SK-N-SH (cell line): Measurements from ENCODE around the gene DNASE1L3. TPM values are rescaled to one million over a fixed set of nuclear protein-coding genes. Genes with fewer than 3 reads are reported as not detected.

ENCODE experiments used
- CTCF ChIA-PET: fragments of 300-600, 350-600 bp; formaldehyde crosslinking; extraction: SDS; loops from one replicate; lab custom pipeline; 2021; lab: Yijun Ruan, JAX
- POLR2A ChIA-PET: fragments of 350-600 bp; sonication (Branson Sonifier 250); formaldehyde crosslinking; extraction: SDS; loops from one replicate; lab custom pipeline; 2020; ENCODE audit warnings: antibody characterized with exemption, inconsistent platforms; lab: Yijun Ruan, JAX
- DNase-seq: peaks from one replicate; pipeline ENCODE4 v3.0.0; 2012
- H2AFZ ChIP-seq: fragments of 200-600 bp; sonication (generic); 2 replicates; pipeline ENCODE4 v1.8.1; 2016; ENCODE audit warnings: antibody characterized with exemption, mild to moderate bottlenecking, low read depth
- H3F3A ChIP-seq: fragments of 200-600 bp; sonication (generic); replicated peaks from 2 replicates; pipeline ENCODE3; 2016; ENCODE audit warnings: antibody characterized with exemption, mild to moderate bottlenecking; ENCODE audit not compliant: insufficient read depth
- H3K27ac ChIP-seq, 2 experiments: fragments of 200-500 bp in 1 of 2; fragments of 200-600 bp in 1 of 2; sonication (Bioruptor generic) in 1 of 2; sonication (generic), shearing (Covaris generic) in 1 of 2; 2 replicates each; pipeline versions ENCODE4 v1.5.1 to v1.6.1; 2014 to 2016; ENCODE audit warnings: low read depth in 2 of 2, inconsistent platforms in 1 of 2, low read length in 1 of 2, mild to moderate bottlenecking in 1 of 2, mixed read lengths in 1 of 2
- H3K27me3 ChIP-seq: fragments of 200-600 bp; sonication (generic), shearing (Covaris generic); 2 replicates; pipeline ENCODE4 v1.6.1; 2016; ENCODE audit warnings: mixed run types; ENCODE audit not compliant: insufficient read depth
- H3K36me3 ChIP-seq, 2 experiments: fragments of 200-500 bp in 1 of 2; fragments of 200-600 bp in 1 of 2; sonication (Bioruptor generic) in 1 of 2; sonication (generic) in 1 of 2; replicated peaks in 1 of 2; 2 replicates each; pipeline versions ENCODE3 to v1.5.1; 2014 to 2016; ENCODE audit warnings: low read length in 1 of 2, mild to moderate bottlenecking in 1 of 2; ENCODE audit not compliant: insufficient read depth in 2 of 2, control insufficient read depth in 1 of 2
- H3K4me1 ChIP-seq, 2 experiments: fragments of 200-500 bp in 1 of 2; fragments of 200-600 bp in 1 of 2; sonication (Bioruptor generic) in 1 of 2; sonication (generic), shearing (Covaris generic) in 1 of 2; 2 replicates each; pipeline versions ENCODE4 v1.5.1 to v1.6.1; 2014 to 2016; ENCODE audit warnings: low read depth in 1 of 2, low read length in 1 of 2, mixed run types in 1 of 2; ENCODE audit not compliant: insufficient read depth in 2 of 2, control insufficient read depth in 1 of 2
- H3K4me2 ChIP-seq: fragments of 200-600 bp; sonication (generic), shearing (Covaris generic); 2 replicates; pipeline ENCODE4 v1.6.1; 2017; ENCODE audit warnings: mixed run types
- H3K4me3 ChIP-seq, 2 experiments: fragments of 200-500 bp in 1 of 2; fragments of 200-600 bp in 1 of 2; sonication (Bioruptor generic) in 1 of 2; sonication (generic), shearing (Covaris generic) in 1 of 2; 2 replicates each; pipeline versions ENCODE4 v1.5.1 to v1.8.1; 2014 to 2016; ENCODE audit warnings: low read depth in 2 of 2, inconsistent platforms in 1 of 2, low read length in 1 of 2, mild to moderate bottlenecking in 1 of 2, mixed read lengths in 1 of 2, moderate library complexity in 1 of 2
- H3K79me2 ChIP-seq: fragments of 200-600 bp; sonication (generic); 2 replicates; pipeline ENCODE4 v1.8.1; 2017; ENCODE audit warnings: mild to moderate bottlenecking; ENCODE audit not compliant: insufficient read depth
- H3K9ac ChIP-seq: fragments of 200-600 bp; sonication (generic); 2 replicates; pipeline ENCODE4 v1.6.1; 2017; ENCODE audit warnings: mixed run types
- H3K9me2 ChIP-seq: fragments of 200-600 bp; sonication (generic); 2 replicates; pipeline ENCODE4 v1.6.1; 2017; ENCODE audit warnings: mixed run types
- H3K9me3 ChIP-seq: fragments of 200-600 bp; sonication (generic); 2 replicates; pipeline ENCODE4 v1.6.1; 2017; ENCODE audit warnings: mixed run types, mild to moderate bottlenecking, moderate library complexity
- H4K20me1 ChIP-seq: fragments of 200-600 bp; sonication (generic); 2 replicates; pipeline ENCODE4 v1.6.1; 2017; ENCODE audit warnings: mild to moderate bottlenecking, mixed run types; ENCODE audit not compliant: insufficient read depth
- CHD2 ChIP-seq: fragments of 150-350 bp; IDR thresholded peaks from 2 replicates; pipeline ENCODE4 v1.6.1; 2018; ENCODE audit warnings: low read length; ENCODE audit not compliant: partially characterized antibody
- EZH2phosphoT487 ChIP-seq: fragments of 200-600 bp; sonication (generic); IDR thresholded peaks from 2 replicates; pipeline ENCODE4 v1.6.1; 2017; ENCODE audit warnings: low read depth, mixed run types, mild to moderate bottlenecking, antibody characterized with exemption, moderate library complexity, borderline replicate concordance
- FOXJ3 ChIP-seq: sonication (generic); formaldehyde crosslinking; IDR thresholded peaks from 2 replicates; pipeline ENCODE4 v1.5.1; 2020; ENCODE audit warnings: mild to moderate bottlenecking, missing genetic modification reagents
- FOXM1 ChIP-seq: IDR thresholded peaks from 2 replicates; pipeline ENCODE4 v1.4.0; 2012; ENCODE audit warnings: low read depth, mild to moderate bottlenecking
- GABPA ChIP-seq: IDR thresholded peaks from 2 replicates; pipeline ENCODE4 v1.4.0; 2012; ENCODE audit warnings: low read depth, mild to moderate bottlenecking
- MEF2A ChIP-seq: IDR thresholded peaks from 2 replicates; pipeline ENCODE4 v1.4.0; 2012; ENCODE audit warnings: low read depth, borderline replicate concordance
- NFIC ChIP-seq: IDR thresholded peaks from 2 replicates; pipeline ENCODE4 v1.4.0; 2012; ENCODE audit warnings: borderline replicate concordance
- POLR2AphosphoS5 ChIP-seq: IDR thresholded peaks from 2 replicates; pipeline ENCODE4 v1.6.1; 2012; ENCODE audit warnings: low read depth, low read length
- RFX5 ChIP-seq: IDR thresholded peaks from 2 replicates; pipeline ENCODE4 v1.6.1; 2012; ENCODE audit warnings: mild to moderate bottlenecking, improper control_type of control experiment, low read length
- RXRA ChIP-seq: IDR thresholded peaks from 2 replicates; pipeline ENCODE4 v1.4.0; 2012; ENCODE audit warnings: low read depth, mild to moderate bottlenecking, borderline replicate concordance
- SIN3A ChIP-seq: IDR thresholded peaks from 2 replicates; pipeline ENCODE4 v1.6.1; 2012; ENCODE audit warnings: low read depth, mild to moderate bottlenecking, low read length, moderate library complexity, borderline replicate concordance
- SMC3 ChIP-seq: IDR thresholded peaks from 2 replicates; pipeline ENCODE4 v1.6.1; 2012; ENCODE audit warnings: low read depth, low read length, improper control_type of control experiment
- TAF1 ChIP-seq: IDR thresholded peaks from 2 replicates; pipeline ENCODE4 v1.6.1; 2012; ENCODE audit warnings: low read depth, mild to moderate bottlenecking, low read length, moderate library complexity, borderline replicate concordance
- TEAD4 ChIP-seq: IDR thresholded peaks from 2 replicates; pipeline ENCODE4 v1.4.0; 2012; ENCODE audit warnings: mild to moderate bottlenecking, borderline replicate concordance; ENCODE audit not compliant: insufficient read depth
- WGBS: methylation state at CpG from one replicate; pipeline ENCODE4 v1.1.6; 2017; ENCODE audit warnings: low lambda C conversion rate; 5-methylcytosine and 5-hydroxymethylcytosine counted together
- polyA plus RNA-seq, 3 experiments: library from polyadenylated mRNA; depleted of rRNA; stranded (reverse); fragments of >200 nt; gene quantifications; 2 replicates each; pipeline ENCODE4 v1.2.3, GENCODE V29; 2012
- TF ChIP-seq, protein P1 (sequence below): IDR thresholded peaks from 2 replicates; pipeline ENCODE4 v1.4.0; 2012; ENCODE audit warnings: low read depth, borderline replicate concordance
- TF ChIP-seq, protein P2 (sequence below): fragments of 150-350 bp; IDR thresholded peaks from 2 replicates; pipeline ENCODE4 v1.6.1; 2016; ENCODE audit warnings: mild to moderate bottlenecking, low read depth, low read length
- TF ChIP-seq, protein P3 (sequence below): fragments of 150-350 bp; IDR thresholded peaks from 2 replicates; pipeline ENCODE4 v1.6.1; 2017; ENCODE audit warnings: antibody characterized with exemption, low read length, low read depth, borderline replicate concordance
- TF ChIP-seq, protein P4 (sequence below): IDR thresholded peaks from 2 replicates; pipeline ENCODE4; 2012

The DNASE1L3 gene
- polyA plus RNA-seq, 1 of the 3 experiments (the other 2 are of a cell fraction) = not detected

DNA sequence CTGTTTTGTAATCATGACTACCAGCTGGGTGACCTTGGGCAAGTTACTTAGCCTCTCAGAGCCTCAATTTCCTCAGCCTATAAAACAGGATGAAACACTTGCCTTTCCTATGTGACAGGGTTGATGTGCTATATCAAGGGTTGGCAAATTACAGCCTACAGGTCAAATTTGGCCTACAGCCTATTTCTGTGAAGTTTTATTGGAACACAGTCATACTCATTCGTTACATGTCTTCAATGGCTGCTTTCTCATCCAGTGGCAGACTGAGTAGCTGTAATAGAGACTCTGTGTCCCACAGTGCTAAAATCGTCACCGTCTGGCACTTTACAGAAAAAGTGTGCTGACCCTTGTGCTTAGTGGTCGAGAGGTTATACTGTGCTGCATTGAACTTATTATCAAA, 43.4 kb upstream of the DNASE1L3 start:
- H3K36me3 ChIP-seq = no peaks in the 10 kb centered on the region
- H3F3A ChIP-seq = no peaks in the 10 kb centered on the region
- no peaks in the 10 kb centered on the region for H3K79me2 ChIP-seq
- ChIA-PET POLR2A (no interaction called here), CTCF (interaction anchor here (0.7 to 1.5 kb wide), 4 partner anchors 12 to 76 kb away, joined by 3 to 5 read pairs (median 4); no protein-coding TSS in a partner anchor)
- no peak overlapping the region for H3K4me2 ChIP-seq
- H4K20me1 ChIP-seq = no peaks in the 10 kb centered on the region
- H3K27me3 ChIP-seq = no peaks in the 10 kb centered on the region
- 90% methylated on average over 4 of the region's 4 CpGs for WGBS
- no peak overlapping the region for H3K9ac ChIP-seq
- TF ChIP-seq CHD2 = no peak
- TF ChIP-seq, protein P1, sequence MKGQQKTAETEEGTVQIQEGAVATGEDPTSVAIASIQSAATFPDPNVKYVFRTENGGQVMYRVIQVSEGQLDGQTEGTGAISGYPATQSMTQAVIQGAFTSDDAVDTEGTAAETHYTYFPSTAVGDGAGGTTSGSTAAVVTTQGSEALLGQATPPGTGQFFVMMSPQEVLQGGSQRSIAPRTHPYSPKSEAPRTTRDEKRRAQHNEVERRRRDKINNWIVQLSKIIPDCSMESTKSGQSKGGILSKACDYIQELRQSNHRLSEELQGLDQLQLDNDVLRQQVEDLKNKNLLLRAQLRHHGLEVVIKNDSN = no peak
- TF ChIP-seq TEAD4 = no peak
- TF ChIP-seq GABPA = no peak
- no peak for TF ChIP-seq NFIC
- TF ChIP-seq POLR2AphosphoS5 = no peak
- TF ChIP-seq RFX5 = no peak
- TF ChIP-seq, protein P2, sequence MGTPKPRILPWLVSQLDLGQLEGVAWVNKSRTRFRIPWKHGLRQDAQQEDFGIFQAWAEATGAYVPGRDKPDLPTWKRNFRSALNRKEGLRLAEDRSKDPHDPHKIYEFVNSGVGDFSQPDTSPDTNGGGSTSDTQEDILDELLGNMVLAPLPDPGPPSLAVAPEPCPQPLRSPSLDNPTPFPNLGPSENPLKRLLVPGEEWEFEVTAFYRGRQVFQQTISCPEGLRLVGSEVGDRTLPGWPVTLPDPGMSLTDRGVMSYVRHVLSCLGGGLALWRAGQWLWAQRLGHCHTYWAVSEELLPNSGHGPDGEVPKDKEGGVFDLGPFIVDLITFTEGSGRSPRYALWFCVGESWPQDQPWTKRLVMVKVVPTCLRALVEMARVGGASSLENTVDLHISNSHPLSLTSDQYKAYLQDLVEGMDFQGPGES = no peak
- TF ChIP-seq, protein P3, sequence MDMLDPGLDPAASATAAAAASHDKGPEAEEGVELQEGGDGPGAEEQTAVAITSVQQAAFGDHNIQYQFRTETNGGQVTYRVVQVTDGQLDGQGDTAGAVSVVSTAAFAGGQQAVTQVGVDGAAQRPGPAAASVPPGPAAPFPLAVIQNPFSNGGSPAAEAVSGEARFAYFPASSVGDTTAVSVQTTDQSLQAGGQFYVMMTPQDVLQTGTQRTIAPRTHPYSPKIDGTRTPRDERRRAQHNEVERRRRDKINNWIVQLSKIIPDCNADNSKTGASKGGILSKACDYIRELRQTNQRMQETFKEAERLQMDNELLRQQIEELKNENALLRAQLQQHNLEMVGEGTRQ = no peak
- no peak for TF ChIP-seq MEF2A
- TF ChIP-seq SIN3A = no peak
- TF ChIP-seq FOXM1 = no peak
- no peak for TF ChIP-seq TAF1
- TF ChIP-seq RXRA = no peak
- TF ChIP-seq EZH2phosphoT487 = no peak
- TF ChIP-seq, protein P4, sequence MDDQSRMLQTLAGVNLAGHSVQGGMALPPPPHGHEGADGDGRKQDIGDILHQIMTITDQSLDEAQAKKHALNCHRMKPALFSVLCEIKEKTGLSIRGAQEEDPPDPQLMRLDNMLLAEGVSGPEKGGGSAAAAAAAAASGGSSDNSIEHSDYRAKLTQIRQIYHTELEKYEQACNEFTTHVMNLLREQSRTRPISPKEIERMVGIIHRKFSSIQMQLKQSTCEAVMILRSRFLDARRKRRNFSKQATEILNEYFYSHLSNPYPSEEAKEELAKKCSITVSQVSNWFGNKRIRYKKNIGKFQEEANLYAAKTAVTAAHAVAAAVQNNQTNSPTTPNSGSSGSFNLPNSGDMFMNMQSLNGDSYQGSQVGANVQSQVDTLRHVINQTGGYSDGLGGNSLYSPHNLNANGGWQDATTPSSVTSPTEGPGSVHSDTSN = no peak
- no peak for TF ChIP-seq FOXJ3 (CRISPR knock-in tag)
- no peak for TF ChIP-seq SMC3
- H2AFZ ChIP-seq = no peak overlapping the region
- H3K9me2 ChIP-seq = no peaks in the 10 kb centered on the region
- no peaks in the 10 kb centered on the region; a peak in 1 of 4 replicates for H3K4me1 ChIP-seq
- H3K27ac ChIP-seq = no peak overlapping the region
- H3K9me3 ChIP-seq = no peaks in the 10 kb centered on the region
- H3K4me3 ChIP-seq = no peak overlapping the region
- no peak for DNase-seq
